Measurements from ENCODE around the gene TLE5. TPM values are rescaled to one million over a fixed set of nuclear protein-coding genes. Genes with fewer than 3 reads are reported as not detected.

Gene TLE5
- total and polyA plus RNA-seq, 2 of the 4 experiments (the other 2 are of a cell fraction), result 119 to 407 TPM

DNA sequence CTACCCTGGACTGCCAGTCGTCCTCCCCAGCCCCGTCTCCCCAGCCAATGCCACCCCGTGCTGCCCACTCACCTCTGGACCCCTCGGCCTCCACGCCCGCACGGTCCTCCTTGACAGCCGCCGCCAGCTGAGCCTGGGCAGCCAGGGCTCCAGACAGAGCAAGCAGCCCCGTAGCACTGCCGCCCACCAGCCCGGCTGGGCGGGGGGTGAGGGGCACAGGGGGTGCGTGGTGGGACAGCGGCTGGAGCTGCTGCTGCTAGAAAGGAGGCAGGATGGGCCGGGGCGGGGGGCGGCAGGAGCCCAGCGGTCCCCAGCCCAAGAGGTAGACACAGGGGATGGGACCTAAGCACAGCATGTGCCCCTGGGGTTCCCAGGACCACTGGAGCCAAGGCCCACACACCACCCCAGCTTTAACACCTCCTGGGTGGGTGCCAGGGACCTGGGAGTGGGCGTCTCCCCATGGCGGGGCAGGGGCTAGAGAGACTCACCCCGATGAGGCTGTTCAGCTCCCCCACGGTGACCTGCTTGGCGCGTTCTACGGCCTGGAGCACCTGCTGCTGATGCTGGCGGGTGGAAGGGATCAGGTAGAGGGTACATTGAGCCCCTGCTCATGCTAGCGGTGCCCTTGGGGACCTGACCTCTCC, 43.0 kb downstream of the TLE5 start:
- Histone ChIP-seq H2BK120ac (ENCODE audit: low read depth, low read length) (no peak overlapping the region), H3K56ac (ENCODE audit: extremely low read depth, insufficient read depth, low read length) (no peak overlapping the region), H3K18ac (ENCODE audit: low read depth, low read length) (no peak overlapping the region), H2BK20ac (ENCODE audit: low read depth, low read length) (no peak overlapping the region), H4K91ac (ENCODE audit: insufficient read depth, low read depth, low read length) (no peak overlapping the region), H3K9ac (ENCODE audit: low read depth, low read length) (no peak overlapping the region), H2BK15ac (ENCODE audit: low read depth, low read length) (no peak overlapping the region), H4K20me1 (ENCODE audit: insufficient read depth, low read length) (no peaks in the 10 kb centered on the region), H3K9me1 (ENCODE audit: insufficient read depth, low read length) (no peaks in the 10 kb centered on the region), H3K9me3 (ENCODE audit: control insufficient read depth, insufficient read depth, low read length) (no peaks in the 10 kb centered on the region), H4K5ac (ENCODE audit: low read depth, low read length) (no peak overlapping the region), H3K27me3 (ENCODE audit: control insufficient read depth, insufficient read depth, low read length) (peaks cover 2% of the 10 kb centered on the region; the same call in 1 of the 2 replicates), H3K36me3 (ENCODE audit: control insufficient read depth, insufficient read depth, low read length) (no peaks in the 10 kb centered on the region), H3K79me1 (ENCODE audit: low read depth in 1 of 2, low read length in 2 of 2) (no peaks in the 10 kb centered on the region), H3K4ac (ENCODE audit: low read depth, low read length) (no peak overlapping the region), H4K8ac (ENCODE audit: low read depth in 2 of 2, low read length in 2 of 2) (no peak overlapping the region), H3K4me2 (ENCODE audit: low read depth, low read length) (no peak overlapping the region), H2AK9ac (replicated peaks; ENCODE audit: low read depth, low read length, poor library complexity) (no peak overlapping the region), H3K27ac (ENCODE audit: insufficient read depth, low read length) (no peak overlapping the region), H2AK5ac (ENCODE audit: low read depth, low read length) (no peak overlapping the region), H3K4me1 (ENCODE audit: control insufficient read depth, insufficient read depth, low read length) (no peaks in the 10 kb centered on the region), H2AFZ (replicated peaks; ENCODE audit: low read length, poor library complexity) (no peak overlapping the region), H3K14ac (replicated peaks; ENCODE audit: low read depth, low read length) (no peak overlapping the region), H2BK5ac (ENCODE audit: low read depth, low read length, poor library complexity, severe bottlenecking) (no peak overlapping the region), H3K23ac (ENCODE audit: low read depth, low read length) (no peak overlapping the region), H3K4me3 (ENCODE audit: insufficient read depth, low read depth, low read length) (no peak overlapping the region)
- POLR2A ChIA-PET (ENCODE audit: unreplicated experiment), result no interaction called here
- in situ Hi-C loops (cut with MboI; ENCODE audit: low sequenced_read_pairs) (no loop called here), intact Hi-C loops (cut with micrococcal nuclease) (no loop called here), dilution Hi-C loops (cut with HindIII; ENCODE audit: low sequenced_read_pairs, unreplicated experiment) (no loop called here)
- BruUV-seq (replicated peaks), result no TSS peak
- TF ChIP-seq RFX5 (IDR thresholded peaks at IDR 0.05; ENCODE audit: low read depth, low read length), result no peak
- TF ChIP-seq BHLHE40 (IDR thresholded peaks at IDR 0.05; ENCODE audit: low read depth, low read length), result no peak
- no peak for TF ChIP-seq POLR2A (IDR thresholded peaks at IDR 0.05; ENCODE audit: low read depth, low read length)
- no peak for TF ChIP-seq USF2 (IDR thresholded peaks at IDR 0.05; ENCODE audit: low read depth, low read length)
- no peak for TF ChIP-seq ELK1 (IDR thresholded peaks at IDR 0.05; ENCODE audit: borderline replicate concordance, low read depth, low read length)
- no peak for TF ChIP-seq SMC3 (IDR thresholded peaks at IDR 0.05; ENCODE audit: low read depth, low read length)
- TF ChIP-seq MAFK (IDR thresholded peaks at IDR 0.05; ENCODE audit: low read depth, low read length), result no peak
- TF ChIP-seq RCOR1 (IDR thresholded peaks at IDR 0.05; ENCODE audit: insufficient replicate concordance, low read length), result no peak
- TF ChIP-seq CEBPB (IDR thresholded peaks at IDR 0.05; ENCODE audit: low read depth, low read length), result no peak
- TF ChIP-seq MAZ (IDR thresholded peaks at IDR 0.05; ENCODE audit: borderline replicate concordance, low read depth, low read length), result no peak
- no peak for TF ChIP-seq MXI1 (IDR thresholded peaks at IDR 0.05; ENCODE audit: borderline replicate concordance, low read depth, low read length)
- TF ChIP-seq NFE2L2 (IDR thresholded peaks at IDR 0.05; ENCODE audit: low read depth, low read length), result no peak
- TF ChIP-seq RAD21 (IDR thresholded peaks at IDR 0.05; ENCODE audit: low read length), result no peak
- TF ChIP-seq FOS (IDR thresholded peaks at IDR 0.05; ENCODE audit: low read depth, low read length), result no peak
- TF ChIP-seq CTCF (conservative IDR thresholded peaks at IDR 0.05; ENCODE audit: low read depth, low read length), result no peak
- TF ChIP-seq CHD1 (IDR thresholded peaks at IDR 0.05; ENCODE audit: low read depth, low read length), result no peak
- ATAC-seq (ENCODE audit: low read depth) (no peak), DNase-seq (no peak)
- CTCF ChIA-PET, result no interaction called here
- WGBS, 2 experiments (ENCODE audit: extremely low coverage in 2 of 2, insufficient read length in 1 of 2), result 83% methylated on average over 4 of the region's 28 CpGs; no CpG with 5 or more reads in 1 of the 2 experiments

All from IMR-90 (cell line).